ENCODE results near the gene ADCY7.

ADCY7 gene

DNA sequence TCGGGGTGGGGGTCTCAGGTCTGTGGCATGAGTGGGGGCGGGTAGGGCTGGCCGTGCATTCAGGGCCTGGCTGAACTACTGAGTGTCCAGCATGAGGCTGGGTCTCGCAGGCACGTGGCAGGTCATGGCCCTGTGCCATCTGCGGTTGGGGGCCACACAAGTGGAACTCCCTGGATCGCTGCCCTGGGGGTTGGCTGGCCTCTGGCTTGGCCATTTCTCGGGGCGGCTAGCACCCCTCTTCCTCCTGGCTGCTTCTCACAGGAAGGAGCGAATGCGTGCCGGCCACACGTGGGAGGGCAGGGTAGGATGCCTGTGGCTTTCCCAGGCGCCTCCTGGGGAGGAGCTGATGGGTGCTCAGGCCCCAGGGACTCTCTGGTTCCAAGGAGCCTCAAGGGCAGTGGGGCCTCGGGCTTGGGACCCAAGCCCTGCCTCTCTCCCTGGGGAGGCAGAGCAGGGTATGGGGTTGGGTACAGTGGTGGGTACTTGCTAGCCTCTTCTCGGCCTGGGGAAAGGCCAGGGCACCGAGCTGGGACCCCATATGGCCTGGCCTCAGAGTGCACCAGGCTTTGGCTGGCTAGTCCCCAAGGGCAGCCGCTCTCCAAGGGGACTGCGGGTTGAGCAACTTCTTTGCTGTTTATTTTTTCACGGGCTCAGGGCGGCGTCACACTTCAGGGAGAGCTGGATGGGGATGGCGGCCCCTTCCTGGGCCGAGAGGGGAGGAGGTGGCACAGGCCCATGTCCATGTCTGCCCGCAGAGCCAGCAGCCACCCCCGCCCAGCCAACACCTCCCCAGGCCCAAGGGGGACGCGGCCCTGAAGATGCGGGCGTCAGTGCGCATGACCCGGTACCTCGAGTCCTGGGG, 37.5 kb downstream of the ADCY7 start:
- Histone ChIP-seq H3K27me3 (ENCODE audit: control insufficient read depth in 2 of 2, insufficient read depth in 2 of 2, low read length in 2 of 2) (no peaks in the 10 kb centered on the region), H3K9me3 (ENCODE audit: control insufficient read depth in 2 of 2, low read length in 2 of 2) (no peaks in the 10 kb centered on the region), H3K27ac (ENCODE audit: low read depth in 2 of 2, low read length in 2 of 2) (peak overlapping the region in 1 of 2 donors; percentile 1), H3K4me3 (ENCODE audit: low read length in 2 of 2) (no peak overlapping the region), H3K4me1 (ENCODE audit: control insufficient read depth in 2 of 2, insufficient read depth in 2 of 2, low read length in 2 of 2) (peaks cover 11% of the 10 kb centered on the region in 2 donors), H3K9ac (ENCODE audit: low read depth in 1 of 2, low read length in 2 of 2) (no peak overlapping the region), H3K36me3 (ENCODE audit: control insufficient read depth in 2 of 2, insufficient read depth in 2 of 2, low read length in 2 of 2) (peaks cover 2 to 3% of the 10 kb centered on the region in 2 donors)

DNA sequence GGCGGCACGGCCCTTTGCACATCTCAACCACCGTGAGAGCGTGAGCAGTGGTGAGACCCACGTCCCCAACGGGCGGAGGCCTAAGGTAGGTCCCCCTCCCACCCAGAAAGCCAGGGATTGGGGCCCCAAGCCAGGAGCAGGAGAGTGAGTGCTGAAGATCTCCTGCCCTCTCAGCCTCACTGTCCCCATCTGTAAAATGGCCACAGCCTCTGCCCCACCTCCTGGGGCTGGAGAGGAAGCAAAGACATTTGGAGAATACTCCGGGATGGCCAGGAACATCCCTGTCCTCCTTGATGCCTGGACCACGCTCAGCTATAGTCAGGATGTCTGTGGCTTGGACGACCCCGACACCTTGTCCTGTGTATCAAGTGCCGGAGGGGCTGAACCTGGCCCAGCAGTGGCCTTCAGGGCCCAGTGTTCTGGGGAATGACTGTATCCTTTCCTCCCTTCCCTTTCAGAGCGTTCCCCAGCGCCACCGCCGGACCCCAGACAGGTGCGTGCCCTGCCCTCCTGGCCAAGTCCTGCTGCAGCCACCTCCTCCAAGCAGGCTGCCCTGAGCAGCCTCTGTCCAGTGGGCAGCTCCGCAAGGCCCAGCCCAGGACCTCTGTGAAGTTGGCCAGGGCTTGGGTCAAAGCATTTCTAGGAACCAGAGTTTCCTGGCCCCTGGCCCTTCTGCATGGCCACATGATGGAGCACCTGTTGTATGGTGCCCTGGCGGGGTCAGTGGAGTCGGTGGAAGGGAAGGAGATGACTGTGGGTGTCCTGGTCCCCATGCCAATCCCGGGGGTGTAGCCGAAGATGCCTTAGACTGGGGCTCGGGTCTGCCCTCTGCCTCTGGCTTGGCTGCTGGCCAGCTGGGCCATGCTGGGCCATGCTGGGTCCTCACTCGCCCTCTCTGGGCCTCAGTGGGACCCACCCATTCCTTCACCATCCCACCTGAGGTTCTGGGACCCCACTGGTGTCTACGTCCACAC, 38.4 kb downstream of the ADCY7 start:
- Histone ChIP-seq H3K9me3 (ENCODE audit: control insufficient read depth in 2 of 2, low read length in 2 of 2) (no peaks in the 10 kb centered on the region), H3K4me3 (ENCODE audit: low read length in 2 of 2) (no peak overlapping the region), H3K4me1 (ENCODE audit: control insufficient read depth in 2 of 2, insufficient read depth in 2 of 2, low read length in 2 of 2) (peaks cover 11% of the 10 kb centered on the region in 2 donors), H3K27me3 (ENCODE audit: control insufficient read depth in 2 of 2, insufficient read depth in 2 of 2, low read length in 2 of 2) (no peaks in the 10 kb centered on the region), H3K36me3 (ENCODE audit: control insufficient read depth in 2 of 2, insufficient read depth in 2 of 2, low read length in 2 of 2) (peaks cover 0 to 2% of the 10 kb centered on the region in 2 donors), H3K27ac (ENCODE audit: low read depth in 2 of 2, low read length in 2 of 2) (no peak overlapping the region), H3K9ac (ENCODE audit: low read depth in 1 of 2, low read length in 2 of 2) (no peak overlapping the region)

GRCh38 chr16:50305441-50306061, 39.2 kb downstream of the ADCY7 start:
- Histone ChIP-seq H3K9me3 (ENCODE audit: control insufficient read depth in 2 of 2, low read length in 2 of 2) (no peaks in the 10 kb centered on the region), H3K4me3 (ENCODE audit: low read length in 2 of 2) (no peak overlapping the region), H3K36me3 (ENCODE audit: control insufficient read depth in 2 of 2, insufficient read depth in 2 of 2, low read length in 2 of 2) (peaks cover 0 to 2% of the 10 kb centered on the region in 2 donors)

GRCh38 chr16:50306287-50306686, 39.9 kb downstream of the ADCY7 start:
- H3K4me1 ChIP-seq (ENCODE audit: control insufficient read depth in 2 of 2, insufficient read depth in 2 of 2, low read length in 2 of 2) = peaks cover 8% of the 10 kb centered on the region in 2 donors
- H3K36me3 ChIP-seq (ENCODE audit: control insufficient read depth in 2 of 2, insufficient read depth in 2 of 2, low read length in 2 of 2) = peaks cover 0 to 2% of the 10 kb centered on the region in 2 donors
- H3K27me3 ChIP-seq (ENCODE audit: control insufficient read depth in 2 of 2, insufficient read depth in 2 of 2, low read length in 2 of 2) = no peaks in the 10 kb centered on the region
- no peak overlapping the region for H3K9ac ChIP-seq (ENCODE audit: low read depth in 1 of 2, low read length in 2 of 2)
- no peaks in the 10 kb centered on the region for H3K9me3 ChIP-seq (ENCODE audit: control insufficient read depth in 2 of 2, low read length in 2 of 2)
- no peak overlapping the region for H3K4me3 ChIP-seq (ENCODE audit: low read length in 2 of 2)
- H3K27ac ChIP-seq (ENCODE audit: low read depth in 2 of 2, low read length in 2 of 2) = no peak overlapping the region

More at GRCh38 chr16:50305441-50306061, 39.2 kb downstream of the ADCY7 start:
- Histone ChIP-seq H3K27me3 (ENCODE audit: control insufficient read depth in 2 of 2, insufficient read depth in 2 of 2, low read length in 2 of 2) (no peaks in the 10 kb centered on the region), H3K27ac (ENCODE audit: low read depth in 2 of 2, low read length in 2 of 2) (no peak overlapping the region), H3K4me1 (ENCODE audit: control insufficient read depth in 2 of 2, insufficient read depth in 2 of 2, low read length in 2 of 2) (peaks cover 11% of the 10 kb centered on the region in 2 donors), H3K9ac (ENCODE audit: low read depth in 1 of 2, low read length in 2 of 2) (no peak overlapping the region)

DNA sequence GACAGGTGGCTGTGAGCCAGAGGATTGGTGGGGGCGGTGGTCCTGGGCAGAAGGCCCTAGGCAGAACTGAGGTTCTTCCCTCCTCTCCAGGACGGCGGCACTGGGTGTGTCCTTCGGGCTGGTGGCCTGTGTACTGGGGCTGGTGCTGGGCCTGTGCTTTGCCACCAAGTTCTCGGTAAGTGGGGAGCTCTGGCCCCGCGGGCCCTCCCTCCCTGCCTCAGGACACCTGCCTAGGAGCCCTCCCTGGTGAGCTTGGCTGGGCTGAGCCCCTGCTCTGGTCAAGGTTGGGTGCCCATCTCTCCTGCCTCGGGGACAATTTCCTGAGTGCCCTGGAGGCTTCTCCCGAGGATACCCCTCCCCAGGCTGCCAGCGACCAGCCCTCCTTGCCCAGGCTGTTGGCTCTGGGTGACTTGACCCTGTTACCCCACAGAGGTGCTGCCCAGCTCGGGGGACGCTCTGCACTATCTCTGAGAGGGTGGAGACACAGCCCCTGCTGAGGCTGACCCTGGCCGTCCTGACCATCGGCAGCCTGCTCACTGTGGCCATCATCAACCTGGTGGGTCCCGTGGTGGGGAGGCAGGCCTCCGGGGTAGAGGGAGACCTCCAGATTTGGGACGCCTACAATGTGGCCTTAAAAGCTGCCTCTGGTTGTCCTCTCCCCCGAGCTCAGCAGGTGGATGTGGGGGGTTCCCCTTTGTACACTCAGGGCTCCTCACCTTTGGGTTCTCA, 42.0 kb downstream of the ADCY7 start:
- Histone ChIP-seq H3K4me3 (ENCODE audit: low read length in 2 of 2) (no peak overlapping the region), H3K9ac (ENCODE audit: low read depth in 1 of 2, low read length in 2 of 2) (no peak overlapping the region), H3K27ac (ENCODE audit: low read depth in 2 of 2, low read length in 2 of 2) (no peak overlapping the region), H3K36me3 (ENCODE audit: control insufficient read depth in 2 of 2, insufficient read depth in 2 of 2, low read length in 2 of 2) (peaks cover 15% of the 10 kb centered on the region in 2 donors), H3K9me3 (ENCODE audit: control insufficient read depth in 2 of 2, low read length in 2 of 2) (no peaks in the 10 kb centered on the region), H3K27me3 (ENCODE audit: control insufficient read depth in 2 of 2, insufficient read depth in 2 of 2, low read length in 2 of 2) (no peaks in the 10 kb centered on the region), H3K4me1 (ENCODE audit: control insufficient read depth in 2 of 2, insufficient read depth in 2 of 2, low read length in 2 of 2) (no peaks in the 10 kb centered on the region)

DNA sequence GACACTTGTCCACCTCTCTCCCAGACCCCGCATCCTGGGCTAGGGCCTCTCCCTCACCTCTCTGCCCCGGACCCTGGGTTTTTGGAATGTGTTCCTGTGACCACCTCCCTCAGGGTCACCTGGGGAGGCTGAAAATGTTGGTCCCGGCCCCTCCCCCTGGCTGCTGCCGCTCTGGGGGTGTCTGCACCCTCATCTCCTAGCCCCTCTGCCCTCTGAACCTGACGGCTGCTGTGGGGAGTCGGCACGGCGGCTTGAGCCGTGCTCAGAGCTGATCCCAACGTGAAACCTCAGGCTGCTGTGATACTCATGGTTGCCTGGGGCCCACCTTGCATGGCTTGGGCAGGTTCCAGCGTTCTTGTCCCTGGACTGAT, 42.8 kb downstream of the ADCY7 start:
- Histone ChIP-seq H3K27me3 (ENCODE audit: control insufficient read depth in 2 of 2, insufficient read depth in 2 of 2, low read length in 2 of 2) (no peaks in the 10 kb centered on the region), H3K4me1 (ENCODE audit: control insufficient read depth in 2 of 2, insufficient read depth in 2 of 2, low read length in 2 of 2) (no peaks in the 10 kb centered on the region), H3K36me3 (ENCODE audit: control insufficient read depth in 2 of 2, insufficient read depth in 2 of 2, low read length in 2 of 2) (peaks cover 22 to 23% of the 10 kb centered on the region in 2 donors), H3K27ac (ENCODE audit: low read depth in 2 of 2, low read length in 2 of 2) (no peak overlapping the region), H3K4me3 (ENCODE audit: low read length in 2 of 2) (no peak overlapping the region), H3K9ac (ENCODE audit: low read depth in 1 of 2, low read length in 2 of 2) (no peak overlapping the region), H3K9me3 (ENCODE audit: control insufficient read depth in 2 of 2, low read length in 2 of 2) (no peaks in the 10 kb centered on the region)

DNA sequence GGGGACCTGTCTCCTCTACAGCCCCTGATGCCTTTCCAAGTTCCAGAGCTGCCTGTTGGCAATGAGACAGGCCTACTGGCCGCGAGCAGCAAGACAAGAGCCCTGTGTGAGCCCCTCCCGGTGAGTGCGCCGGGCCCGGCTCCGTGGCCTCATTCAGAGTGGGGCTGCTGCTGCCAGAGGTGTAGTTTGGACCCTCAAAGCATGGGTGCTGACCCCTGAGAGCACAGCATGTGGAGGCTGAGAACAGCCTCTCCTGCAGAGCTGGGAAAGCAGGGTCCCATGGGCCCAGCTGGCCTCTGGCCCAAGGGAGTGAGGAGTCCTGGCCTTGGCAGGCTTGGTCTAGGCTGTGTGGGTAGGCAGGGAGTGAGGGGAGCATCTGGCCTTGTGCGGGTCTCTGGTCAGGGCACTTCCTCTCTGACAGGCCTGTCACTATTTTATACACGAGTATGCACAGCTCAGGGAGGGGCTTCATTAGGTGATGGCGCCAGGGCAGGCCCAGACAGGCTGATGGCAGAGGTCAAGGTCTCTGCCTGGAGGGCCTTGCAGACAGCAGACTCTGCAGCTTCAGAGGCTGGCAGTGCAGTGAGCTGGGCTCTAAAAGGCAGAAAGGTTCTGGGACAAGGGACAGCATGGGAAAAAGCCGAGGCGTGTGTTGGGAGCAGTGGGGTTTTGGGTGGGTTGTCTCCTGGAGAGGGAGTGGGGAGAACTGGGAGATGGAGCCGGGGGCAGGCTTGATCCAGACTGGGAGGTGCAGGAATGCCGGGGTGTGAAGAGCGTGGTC, 43.4 kb downstream of the ADCY7 start:
- Histone ChIP-seq H3K9me3 (ENCODE audit: control insufficient read depth in 2 of 2, low read length in 2 of 2) (no peaks in the 10 kb centered on the region), H3K36me3 (ENCODE audit: control insufficient read depth in 2 of 2, insufficient read depth in 2 of 2, low read length in 2 of 2) (peaks cover 27% of the 10 kb centered on the region in 2 donors), H3K27me3 (ENCODE audit: control insufficient read depth in 2 of 2, insufficient read depth in 2 of 2, low read length in 2 of 2) (no peaks in the 10 kb centered on the region), H3K9ac (ENCODE audit: low read depth in 1 of 2, low read length in 2 of 2) (no peak overlapping the region), H3K4me3 (ENCODE audit: low read length in 2 of 2) (no peak overlapping the region), H3K4me1 (ENCODE audit: control insufficient read depth in 2 of 2, insufficient read depth in 2 of 2, low read length in 2 of 2) (no peaks in the 10 kb centered on the region), H3K27ac (ENCODE audit: low read depth in 2 of 2, low read length in 2 of 2) (no peak overlapping the region)

GRCh38 chr16:50310308-50311133, 44.2 kb downstream of the ADCY7 start:
- H3K4me3 ChIP-seq (ENCODE audit: low read length in 2 of 2) = no peak overlapping the region
- H3K36me3 ChIP-seq (ENCODE audit: control insufficient read depth in 2 of 2, insufficient read depth in 2 of 2, low read length in 2 of 2) = peaks cover 35% of the 10 kb centered on the region in 2 donors
- no peaks in the 10 kb centered on the region for H3K9me3 ChIP-seq (ENCODE audit: control insufficient read depth in 2 of 2, low read length in 2 of 2)
- no peak overlapping the region for H3K9ac ChIP-seq (ENCODE audit: low read depth in 1 of 2, low read length in 2 of 2)
- H3K27me3 ChIP-seq (ENCODE audit: control insufficient read depth in 2 of 2, insufficient read depth in 2 of 2, low read length in 2 of 2) = no peaks in the 10 kb centered on the region
- H3K27ac ChIP-seq (ENCODE audit: low read depth in 2 of 2, low read length in 2 of 2) = no peak overlapping the region
- H3K4me1 ChIP-seq (ENCODE audit: control insufficient read depth in 2 of 2, insufficient read depth in 2 of 2, low read length in 2 of 2) = no peaks in the 10 kb centered on the region

All from mucosa of rectum (tissue), 2 donors.